B cell (primary cell): ENCODE data around the gene CPNE5. TPM values are rescaled to one million over a fixed set of nuclear protein-coding genes. Genes with fewer than 3 reads are reported as not detected.

Experiments
- ATAC-seq: fragments of 200-7000 bp; cut with Tn5 transposase; one replicate; pipeline ENCODE4 v1.10.0; 2021; ENCODE audit warnings: low read depth, mild to moderate bottlenecking, moderate number of reproducible peaks, moderate library complexity
- CTCF ChIA-PET: fragments of 350-600 bp; sonication (Branson Sonifier 250); formaldehyde crosslinking; loops from one replicate; lab custom pipeline; 2021; ENCODE audit warnings: antibody characterized with exemption, inconsistent platforms; lab: Charles Lee
- POLR2A ChIA-PET: fragments of 350-600 bp; sonication (Branson Sonifier 250); formaldehyde crosslinking; loops from one replicate; lab custom pipeline; 2021; ENCODE audit warnings: antibody characterized with exemption; lab: Charles Lee
- DNase-seq: peaks from one replicate; pipeline ENCODE4 v3.0.0; 2013
- H2AFZ ChIP-seq: 2 replicates; pipeline ENCODE4 v1.6.1; 2012; ENCODE audit warnings: mild to moderate bottlenecking, low read depth, low read length; ENCODE audit not compliant: insufficient read depth, poor library complexity, severe bottlenecking
- H3K27ac ChIP-seq, 2 donors: 1 replicate in 1 of 2; 2 replicates in 1 of 2; pipeline ENCODE4 v1.5.1; 2012 to 2013; ENCODE audit warnings: low read length in 2 of 2, mild to moderate bottlenecking in 2 of 2, moderate library complexity in 1 of 2
- H3K27me3 ChIP-seq, 4 experiments: fragments of 200-600 bp in 1 of 4; sonication (generic) in 1 of 4; replicated peaks in 1 of 4; 1 replicate in 2 of 4; 2 replicates in 2 of 4; pipeline versions ENCODE4 v1.6.1 to v1.7.0; 2013 to 2016; ENCODE audit warnings: low read length in 3 of 4, mild to moderate bottlenecking in 2 of 4, mixed read lengths in 1 of 4, moderate library complexity in 1 of 4; ENCODE audit not compliant: insufficient read depth in 4 of 4, control insufficient read depth in 3 of 4; ENCODE audit errors: control extremely low read depth in 1 of 4
- H3K36me3 ChIP-seq, 2 experiments: replicated peaks in 1 of 2; 1 replicate in 1 of 2; 2 replicates in 1 of 2; pipeline versions ENCODE4 v1.6.1 to v1.7.1; 2013; ENCODE audit warnings: low read length in 1 of 2; ENCODE audit not compliant: insufficient read depth in 2 of 2, control insufficient read depth in 1 of 2; ENCODE audit errors: control extremely low read depth in 1 of 2, extremely low read depth in 1 of 2
- H3K4me1 ChIP-seq, 2 donors: fragments of 200-600 bp in 1 of 2; sonication (generic) in 1 of 2; 1 replicate in 1 of 2; 2 replicates in 1 of 2; pipeline versions ENCODE4 v1.5.1 to v1.6.1; 2013 to 2017; ENCODE audit warnings: low read length in 2 of 2; ENCODE audit not compliant: control insufficient read depth in 2 of 2, insufficient read depth in 2 of 2
- H3K4me2 ChIP-seq: replicated peaks from 2 replicates; pipeline ENCODE3; 2012; ENCODE audit warnings: mild to moderate bottlenecking, low read depth, low read length; ENCODE audit not compliant: poor library complexity, severe bottlenecking
- H3K4me3 ChIP-seq, 5 experiments: fragments of 200-600 bp in 1 of 5; sonication (generic) in 1 of 5; 1 replicate in 3 of 5; 2 replicates in 2 of 5; pipeline versions ENCODE4 v1.5.1 to v1.7.0; 2011 to 2016; ENCODE audit warnings: low read length in 4 of 5, mild to moderate bottlenecking in 4 of 5, low read depth in 2 of 5, control low read depth in 1 of 5, moderate library complexity in 1 of 5; ENCODE audit not compliant: insufficient read depth in 1 of 5; ENCODE audit errors: control extremely low read depth in 1 of 5, extremely low read depth in 1 of 5
- H3K79me2 ChIP-seq: fragments of 200-600 bp; sonication (generic); one replicate; pipeline ENCODE4 v1.6.0; 2016; ENCODE audit warnings: low read length; ENCODE audit not compliant: control insufficient read depth, insufficient read depth
- H3K9ac ChIP-seq: fragments of 200-600 bp; sonication (generic); 2 replicates; pipeline ENCODE4 v1.6.1; 2017; ENCODE audit warnings: mild to moderate bottlenecking, low read length, moderate library complexity
- H3K9me3 ChIP-seq, 3 donors: one replicate each; pipeline versions ENCODE4 v1.6.1 to v1.7.1; 2013; ENCODE audit warnings: low read length in 2 of 3; ENCODE audit not compliant: control insufficient read depth in 2 of 3, insufficient read depth in 1 of 3; ENCODE audit errors: control extremely low read depth in 1 of 3
- H4K20me1 ChIP-seq: 2 replicates; pipeline ENCODE4 v1.6.0; 2012; ENCODE audit warnings: mild to moderate bottlenecking, low read length; ENCODE audit not compliant: insufficient read depth, control insufficient read depth, poor library complexity, severe bottlenecking
- H3K27ac Mint-ChIP-seq: one replicate; pipeline ENCODE4 v1.8.0; 2021; ENCODE audit warnings: mixed read lengths
- H3K27me3 Mint-ChIP-seq: one replicate; pipeline ENCODE4 v1.8.0; 2021; ENCODE audit warnings: mixed read lengths
- H3K4me1 Mint-ChIP-seq: one replicate; pipeline ENCODE4 v1.8.0; 2021; ENCODE audit warnings: mixed read lengths
- H3K4me3 Mint-ChIP-seq: one replicate; pipeline ENCODE4 v1.8.0; 2021; ENCODE audit warnings: mixed read lengths
- H3K9me3 Mint-ChIP-seq: one replicate; pipeline ENCODE4 v1.8.0; 2022; ENCODE audit warnings: mixed read lengths; ENCODE audit not compliant: insufficient read depth
- EZH2 ChIP-seq: IDR thresholded peaks from 2 replicates; pipeline ENCODE4 v1.6.1; 2012; ENCODE audit warnings: borderline replicate concordance, low read depth, mild to moderate bottlenecking, moderate library complexity, low read length; ENCODE audit not compliant: insufficient read depth, poor library complexity, severe bottlenecking
- WGBS: methylation state at CpG from one replicate; pipeline ENCODE4 v1.1.5; 2013; ENCODE audit warnings: missing lambda C conversion rate; ENCODE audit not compliant: insufficient coverage; 5-methylcytosine and 5-hydroxymethylcytosine counted together
- intact Hi-C: fragments of 100-400 bp; cut with micrococcal nuclease; formaldehyde crosslinking; loops from one replicate; pipeline ENCODE4 v1.10.0; 2022
- polyA plus RNA-seq: library from polyadenylated mRNA; depleted of rRNA; stranded (reverse); fragments of >200 nt; gene quantifications from 2 replicates; pipeline ENCODE4 v1.2.3, GENCODE V29; 2012
- total RNA-seq, 2 donors: library from RNA; stranded (reverse); fragments of 120-200 nt in 1 of 2; gene quantifications; 1 replicate in 1 of 2; 2 replicates in 1 of 2; pipeline versions ENCODE4 v1.2.3 to v1.2.4, GENCODE V29; 2013 to 2022
- TF ChIP-seq, protein P1 (sequence below): fragments of 200-600 bp; IDR thresholded peaks from one replicate; pipeline ENCODE4 v1.8.0; 2022; ENCODE audit warnings: antibody characterized with exemption, mild to moderate bottlenecking

The CPNE5 gene
- total and polyA plus RNA-seq, 2 donors (not counting 1 experiment from before 2014, with no cell fraction given), result 49.8 to 357 TPM

DNA sequence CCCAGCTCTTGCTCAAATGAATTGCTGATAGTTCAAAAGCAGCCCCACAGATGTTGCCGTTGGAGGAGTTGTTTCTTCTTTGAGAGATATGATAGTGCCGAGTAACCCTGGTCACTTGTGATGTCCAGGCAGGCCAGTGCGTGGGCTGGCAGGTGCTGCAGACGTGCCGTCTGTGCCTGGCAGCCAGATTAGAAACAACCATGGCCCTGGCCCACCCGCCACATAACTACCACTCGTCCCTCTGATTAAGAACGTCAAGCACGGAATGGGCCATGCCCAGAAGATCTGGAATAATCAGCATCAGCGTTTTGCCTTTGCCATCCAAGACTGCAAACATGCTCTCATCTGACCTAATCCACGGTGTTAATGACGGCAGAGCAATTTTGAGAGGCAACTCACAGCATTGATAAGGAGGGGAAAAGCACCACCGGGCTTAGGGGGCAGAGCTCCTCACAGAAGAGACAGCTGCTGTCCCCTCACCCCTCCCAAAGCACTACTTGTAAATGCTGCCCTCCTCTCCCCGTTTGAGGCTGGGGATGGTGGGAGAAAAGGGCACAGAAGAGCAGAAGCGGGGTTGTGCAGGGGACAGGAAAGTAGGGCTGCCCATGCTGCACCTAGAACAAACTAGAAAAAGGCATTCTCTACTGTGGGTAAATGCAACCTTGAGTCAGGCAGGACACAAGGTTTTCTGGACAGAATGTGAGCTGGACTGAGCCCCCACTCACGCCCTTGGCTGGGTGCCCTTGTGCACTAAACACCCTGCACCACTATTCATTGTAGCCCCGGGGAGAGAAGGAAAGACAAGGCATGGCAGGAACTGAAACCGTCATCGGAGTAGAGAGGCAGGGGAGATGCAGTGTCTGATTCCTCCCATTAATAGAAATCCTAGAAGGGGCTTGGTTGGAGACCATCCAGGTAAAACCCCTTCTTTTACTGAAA, 5.3 kb upstream of the CPNE5 start:
- Histone ChIP-seq H3K9me3 (no peaks in the 10 kb centered on the region), H3K27me3 (peaks cover 0 to 15% (median 8%) of the 10 kb centered on the region in 4 experiments), H3K4me2 (no peak overlapping the region), H2AFZ (no peak overlapping the region), H4K20me1 (no peaks in the 10 kb centered on the region), H3K4me3 (no peak overlapping the region), H3K4me1 (peaks cover 11 to 18% of the 10 kb centered on the region in 2 donors), H3K36me3 (no peaks in the 10 kb centered on the region), H3K79me2 (no peaks in the 10 kb centered on the region), H3K27ac (no peak overlapping the region), H3K9ac (no peak overlapping the region)
- peaks cover 15% of the 10 kb centered on the region for H3K4me1 Mint-ChIP-seq
- CTCF ChIA-PET, result no interaction called here
- H3K9me3 Mint-ChIP-seq, result no peaks in the 10 kb centered on the region
- DNase-seq (no peak), ATAC-seq (no peak)
- no peak overlapping the region for H3K27ac Mint-ChIP-seq
- POLR2A ChIA-PET, result no interaction called here
- peaks cover 12% of the 10 kb centered on the region for H3K27me3 Mint-ChIP-seq
- H3K4me3 Mint-ChIP-seq, result no peak overlapping the region
- 98% methylated on average over 8 of the region's 19 CpGs for WGBS
- intact Hi-C loops, result no loop called here
- TF ChIP-seq EZH2, result no peak
- TF ChIP-seq, protein P1, sequence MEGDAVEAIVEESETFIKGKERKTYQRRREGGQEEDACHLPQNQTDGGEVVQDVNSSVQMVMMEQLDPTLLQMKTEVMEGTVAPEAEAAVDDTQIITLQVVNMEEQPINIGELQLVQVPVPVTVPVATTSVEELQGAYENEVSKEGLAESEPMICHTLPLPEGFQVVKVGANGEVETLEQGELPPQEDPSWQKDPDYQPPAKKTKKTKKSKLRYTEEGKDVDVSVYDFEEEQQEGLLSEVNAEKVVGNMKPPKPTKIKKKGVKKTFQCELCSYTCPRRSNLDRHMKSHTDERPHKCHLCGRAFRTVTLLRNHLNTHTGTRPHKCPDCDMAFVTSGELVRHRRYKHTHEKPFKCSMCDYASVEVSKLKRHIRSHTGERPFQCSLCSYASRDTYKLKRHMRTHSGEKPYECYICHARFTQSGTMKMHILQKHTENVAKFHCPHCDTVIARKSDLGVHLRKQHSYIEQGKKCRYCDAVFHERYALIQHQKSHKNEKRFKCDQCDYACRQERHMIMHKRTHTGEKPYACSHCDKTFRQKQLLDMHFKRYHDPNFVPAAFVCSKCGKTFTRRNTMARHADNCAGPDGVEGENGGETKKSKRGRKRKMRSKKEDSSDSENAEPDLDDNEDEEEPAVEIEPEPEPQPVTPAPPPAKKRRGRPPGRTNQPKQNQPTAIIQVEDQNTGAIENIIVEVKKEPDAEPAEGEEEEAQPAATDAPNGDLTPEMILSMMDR, result no peak

DNA sequence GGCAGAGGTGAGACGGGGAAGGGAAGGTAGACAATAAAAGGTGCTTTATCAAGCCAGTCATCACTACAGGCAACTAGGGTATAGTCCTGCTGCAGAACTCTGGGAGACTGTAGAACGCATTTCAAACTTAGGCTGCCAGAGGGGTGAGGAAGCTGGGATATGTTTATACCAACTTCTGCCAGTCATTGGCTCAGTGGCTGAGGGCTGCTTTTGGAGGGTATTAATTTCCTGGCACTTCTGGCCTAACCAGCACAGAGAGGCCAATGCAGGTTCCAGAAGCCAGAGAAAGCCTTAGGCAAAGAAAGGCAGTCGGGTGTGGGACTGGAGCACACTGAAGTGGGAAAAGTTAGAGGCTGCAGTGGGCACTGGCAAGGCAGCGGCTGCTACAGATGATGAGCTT, 3.9 kb upstream of the CPNE5 start:
- H3K9me3 ChIP-seq, result no peaks in the 10 kb centered on the region
- peaks cover 14% of the 10 kb centered on the region for H3K4me1 Mint-ChIP-seq
- no peaks in the 10 kb centered on the region for H3K79me2 ChIP-seq
- H3K27ac Mint-ChIP-seq, result no peak overlapping the region
- no peak overlapping the region for H3K27ac ChIP-seq
- no peaks in the 10 kb centered on the region for H3K36me3 ChIP-seq
- H3K4me2 ChIP-seq, result no peak overlapping the region
- no peak overlapping the region for H3K9ac ChIP-seq
- DNase-seq (no peak), ATAC-seq (no peak)
- POLR2A ChIA-PET, result no interaction called here
- H3K4me3 Mint-ChIP-seq, result no peak overlapping the region
- H4K20me1 ChIP-seq, result no peaks in the 10 kb centered on the region
- H3K27me3 ChIP-seq, result peaks cover 0 to 28% (median 18%) of the 10 kb centered on the region in 4 experiments
- 96% methylated on average over 4 of the region's 4 CpGs for WGBS
- no peak overlapping the region for H2AFZ ChIP-seq
- no peak overlapping the region for H3K4me3 ChIP-seq
- peaks cover 20% of the 10 kb centered on the region for H3K27me3 Mint-ChIP-seq
- intact Hi-C loops, result no loop called here
- no peak for TF ChIP-seq EZH2
- TF ChIP-seq, protein P1, result no peak
- CTCF ChIA-PET, result interaction anchor here (2.2 kb wide), 1 partner anchor 9 kb away, joined by 9 read pairs; no protein-coding TSS in a partner anchor
- H3K9me3 Mint-ChIP-seq, result no peaks in the 10 kb centered on the region
- H3K4me1 ChIP-seq, result peaks cover 18 to 23% of the 10 kb centered on the region in 2 donors
